Measurements from ENCODE around the gene QARS1.

QARS1 gene

GRCh38 chr3:49134471-49135265 is 30.1 kb upstream of the QARS1 start:
- TF ChIP-seq CTCF (IDR thresholded peaks at IDR 0.05; ENCODE audit: control insufficient read depth, extremely low read depth, insufficient read depth): peak; percentile 41
- no peak overlapping the region for H3K4me3 ChIP-seq (ENCODE audit: low read depth, low read length)
- peak; percentile 62 for DNase-seq (ENCODE audit: low read depth)

GRCh38 chr3:49133226-49133951 is 28.8 kb upstream of the QARS1 start:
- peak overlapping the region; percentile 84 for H3K4me3 ChIP-seq (ENCODE audit: low read depth, low read length)
- TF ChIP-seq CTCF (IDR thresholded peaks at IDR 0.05; ENCODE audit: control insufficient read depth, extremely low read depth, insufficient read depth): peak; percentile 13; the same call in 1 of the 2 replicates
- DNase-seq (ENCODE audit: low read depth): peak; percentile 63

GRCh38 chr3:49132437-49133225 is 28.1 kb upstream of the QARS1 start, which contains the start of gene LAMB2:
TSS of gene LAMB2 (minus strand) at chr3:49133050. CDS start at chr3:49132867, 183 bp downstream.
- H3K4me3 ChIP-seq (ENCODE audit: low read depth, low read length): peak within 1 kb of the TSS; percentile 84
- TF ChIP-seq CTCF (IDR thresholded peaks at IDR 0.05; ENCODE audit: control insufficient read depth, extremely low read depth, insufficient read depth): peak; percentile 29
- no peak for DNase-seq (ENCODE audit: low read depth)

GRCh38 chr3:49132073-49132436 is 27.5 kb upstream of the QARS1 start:
- TF ChIP-seq CTCF (IDR thresholded peaks at IDR 0.05; ENCODE audit: control insufficient read depth, extremely low read depth, insufficient read depth): no peak
- peak overlapping the region; percentile 84 for H3K4me3 ChIP-seq (ENCODE audit: low read depth, low read length)
- DNase-seq (ENCODE audit: low read depth): no peak

GRCh38 chr3:49131576-49131975 is 27.0 kb upstream of the QARS1 start:
- H3K4me3 ChIP-seq (ENCODE audit: low read depth, low read length): peak overlapping the region; percentile 84
- DNase-seq (ENCODE audit: low read depth): no peak
- TF ChIP-seq CTCF (IDR thresholded peaks at IDR 0.05; ENCODE audit: control insufficient read depth, extremely low read depth, insufficient read depth): no peak

- TF ChIP-seq CTCF (IDR thresholded peaks at IDR 0.05; ENCODE audit: control insufficient read depth, extremely low read depth, insufficient read depth): no peak
- H3K4me3 ChIP-seq (ENCODE audit: low read depth, low read length): no peak overlapping the region
- DNase-seq (ENCODE audit: low read depth): no peak
These were observed 26.5 kb upstream of the QARS1 start for GRCh38 chr3:49131040-49131439.

Measured in LNCaP clone FGC (cell line).